HFFc6 (cell line): ENCODE data around the gene RASAL2. TPM values are rescaled to one million over a fixed set of nuclear protein-coding genes. Genes with fewer than 3 reads are reported as not detected.

Experiments
- DNase-seq: peaks from one replicate; pipeline ENCODE4 v3.0.0-alpha.2; 2018
- H3K27ac Mint-ChIP-seq: 2 replicates; pipeline ENCODE4 v1.8.0; 2020; ENCODE audit warnings: mild to moderate bottlenecking, mixed read lengths
- H3K27me3 Mint-ChIP-seq: 2 replicates; pipeline ENCODE4 v1.8.0; 2021; ENCODE audit warnings: mild to moderate bottlenecking, moderate library complexity, mixed read lengths; ENCODE audit not compliant: insufficient read depth
- H3K36me3 Mint-ChIP-seq: 2 replicates; pipeline ENCODE4 v1.8.0; 2021; ENCODE audit warnings: low read depth, mixed read lengths
- H3K4me1 Mint-ChIP-seq: 2 replicates; pipeline ENCODE4 v1.8.0; 2020; ENCODE audit warnings: low read depth, mixed read lengths
- H3K4me3 Mint-ChIP-seq: 2 replicates; pipeline ENCODE4 v1.8.0; 2020; ENCODE audit warnings: mild to moderate bottlenecking, moderate library complexity, mixed read lengths
- H3K9me3 Mint-ChIP-seq: 2 replicates; pipeline ENCODE4 v1.8.0; 2020; ENCODE audit warnings: mild to moderate bottlenecking, mixed read lengths
- CTCF ChIP-seq: fragments of 200-600 bp; sonication (generic); IDR thresholded peaks from 2 replicates; pipeline ENCODE4 v1.5.0; 2021; ENCODE audit warnings: antibody characterized with exemption, mild to moderate bottlenecking
- total RNA-seq, 6 experiments: library from RNA; stranded (reverse); fragmentation: NEBNext Ultra II Directional; extraction: Animal tissue kit (Norgen Biotek cat#: 25700); gene quantifications; 2 replicates in 1 of 6; 3 replicates in 5 of 6; pipeline ENCODE4 v1.2.3, GENCODE V29; 2021

Gene RASAL2
- total RNA-seq, 6 experiments from 2014 or later, result 21.2 to 30.7 (median 24.4) TPM

GRCh38 chr1:178143730-178144690 lies 50.1 kb downstream of the RASAL2 start:
- Mint-ChIP-seq H3K9me3 (no peaks in the 10 kb centered on the region), H3K4me1 (peaks cover 40% of the 10 kb centered on the region), H3K27ac (peak overlapping the region; percentile 48), H3K36me3 (peaks cover 5% of the 10 kb centered on the region; the same call in 1 of the 2 replicates), H3K27me3 (peaks cover 3% of the 10 kb centered on the region), H3K4me3 (peak overlapping the region; percentile 14; the same call in 1 of the 2 replicates)
- TF ChIP-seq CTCF, result no peak
- DNase-seq, result peak; percentile 10

GRCh38 chr1:178145605-178146004 lies 51.7 kb downstream of the RASAL2 start:
- Mint-ChIP-seq H3K36me3 (peaks cover 4% of the 10 kb centered on the region; the same call in 1 of the 2 replicates), H3K27ac (no peak overlapping the region), H3K27me3 (peaks cover 3% of the 10 kb centered on the region), H3K9me3 (no peaks in the 10 kb centered on the region), H3K4me1 (peaks cover 51% of the 10 kb centered on the region), H3K4me3 (no peak overlapping the region)
- no peak for TF ChIP-seq CTCF
- no peak for DNase-seq

GRCh38 chr1:178146436-178146835 lies 52.5 kb downstream of the RASAL2 start:
- H3K4me1 Mint-ChIP-seq, result peaks cover 56% of the 10 kb centered on the region
- no peak for TF ChIP-seq CTCF
- H3K27ac Mint-ChIP-seq, result no peak overlapping the region
- H3K9me3 Mint-ChIP-seq, result no peaks in the 10 kb centered on the region
- H3K4me3 Mint-ChIP-seq, result no peak overlapping the region
- H3K27me3 Mint-ChIP-seq, result peaks cover 3% of the 10 kb centered on the region
- DNase-seq, result no peak
- no peaks in the 10 kb centered on the region for H3K36me3 Mint-ChIP-seq

DNA sequence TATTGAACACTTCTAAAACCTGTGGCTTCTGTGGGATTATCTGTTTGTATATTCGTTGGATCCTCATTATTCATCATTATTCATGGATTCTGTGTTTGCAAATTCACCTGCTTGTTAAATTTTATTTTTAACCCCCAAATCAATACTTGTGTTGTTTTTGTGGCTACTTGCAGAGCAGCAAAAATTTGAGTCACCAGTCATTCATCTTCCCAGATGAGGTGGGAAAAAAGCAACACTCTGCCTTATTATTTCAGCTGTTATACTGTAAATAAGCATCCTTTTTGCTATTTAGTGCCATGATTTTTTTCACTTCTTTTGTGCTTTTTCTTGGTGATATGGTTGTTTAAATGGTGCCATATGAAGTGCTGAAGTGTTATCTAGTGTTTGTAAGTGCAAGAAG lies 56.7 kb downstream of the RASAL2 start:
- Mint-ChIP-seq H3K4me3 (no peak overlapping the region), H3K4me1 (peaks cover 52% of the 10 kb centered on the region), H3K36me3 (0 out of 2 replicates have a peak, but pooled peaks cover 7% of the 10 kb centered on the region), H3K27ac (no peak overlapping the region), H3K27me3 (no peaks in the 10 kb centered on the region), H3K9me3 (no peaks in the 10 kb centered on the region)
- DNase-seq, result no peak
- no peak for TF ChIP-seq CTCF

GRCh38 chr1:178151831-178152230 lies 57.9 kb downstream of the RASAL2 start:
- no peaks in the 10 kb centered on the region for H3K27me3 Mint-ChIP-seq
- no peak overlapping the region for H3K4me3 Mint-ChIP-seq
- DNase-seq, result no peak
- H3K4me1 Mint-ChIP-seq, result peaks cover 56% of the 10 kb centered on the region
- TF ChIP-seq CTCF, result no peak
- H3K9me3 Mint-ChIP-seq, result no peaks in the 10 kb centered on the region
- no peak overlapping the region for H3K27ac Mint-ChIP-seq
- H3K36me3 Mint-ChIP-seq, result 0 out of 2 replicates have a peak, but pooled peaks cover 7% of the 10 kb centered on the region
